Measurements from ENCODE around the gene FKBP1A.

Gene FKBP1A

GRCh38 chr20:1363522-1363921 is 29.3 kb downstream of the FKBP1A start:
- TF ChIP-seq POU6F1 (CRISPR knock-in tag; IDR thresholded peaks at IDR 0.05; ENCODE audit: borderline replicate concordance, low read depth) (no peak), ZNF70 (CRISPR knock-in tag; IDR thresholded peaks at IDR 0.05) (no peak), PPARA (CRISPR knock-in tag; IDR thresholded peaks at IDR 0.05; ENCODE audit: borderline replicate concordance) (no peak), TOX (CRISPR knock-in tag; IDR thresholded peaks at IDR 0.05; ENCODE audit: borderline replicate concordance) (no peak), ZFP3 (CRISPR knock-in tag; IDR thresholded peaks at IDR 0.05) (no peak), ARNTL (CRISPR knock-in tag; IDR thresholded peaks at IDR 0.05; ENCODE audit: borderline replicate concordance, low read depth) (no peak), ESRRG (CRISPR knock-in tag; IDR thresholded peaks at IDR 0.05) (no peak), SNAI2 (CRISPR knock-in tag; IDR thresholded peaks at IDR 0.05) (no peak), CSRNP3 (CRISPR knock-in tag; IDR thresholded peaks at IDR 0.05) (no peak), OSR1 (CRISPR knock-in tag; IDR thresholded peaks at IDR 0.05) (no peak), TSHZ2 (CRISPR knock-in tag; IDR thresholded peaks at IDR 0.05) (no peak), ZC3H10 (CRISPR knock-in tag; IDR thresholded peaks at IDR 0.05) (no peak), TCF4 (CRISPR knock-in tag; IDR thresholded peaks at IDR 0.05; ENCODE audit: borderline replicate concordance) (no peak), GLIS3 (CRISPR knock-in tag; IDR thresholded peaks at IDR 0.05) (no peak), CREB5 (CRISPR knock-in tag; IDR thresholded peaks at IDR 0.05; ENCODE audit: low read depth) (no peak), ZNF8 (CRISPR knock-in tag; IDR thresholded peaks at IDR 0.05) (no peak), ISL1 (CRISPR knock-in tag; IDR thresholded peaks at IDR 0.05) (no peak), RARB (CRISPR knock-in tag; IDR thresholded peaks at IDR 0.05) (no peak), BACH2 (CRISPR knock-in tag; IDR thresholded peaks at IDR 0.05; ENCODE audit: borderline replicate concordance) (no peak), CSDC2 (CRISPR knock-in tag; IDR thresholded peaks at IDR 0.05) (no peak)
- ATAC-seq, result peak; percentile 61

GRCh38 chr20:1362484-1362883 is 30.4 kb downstream of the FKBP1A start:
- ATAC-seq, result no peak
- TF ChIP-seq OSR1 (CRISPR knock-in tag; IDR thresholded peaks at IDR 0.05), result no peak

- ATAC-seq, result no peak
- TF ChIP-seq ZNF8 (CRISPR knock-in tag; IDR thresholded peaks at IDR 0.05) (no peak), ZNF70 (CRISPR knock-in tag; IDR thresholded peaks at IDR 0.05) (no peak), ESRRG (CRISPR knock-in tag; IDR thresholded peaks at IDR 0.05) (no peak)
Observed at GRCh38 chr20:1360094-1360846, 32.6 kb downstream of the FKBP1A start.

GRCh38 chr20:1357921-1358671 is 34.8 kb downstream of the FKBP1A start:
- ATAC-seq, result peak; percentile 65; the same call in 2 of the 3 replicates
- no peak for TF ChIP-seq SNAI2 (CRISPR knock-in tag; IDR thresholded peaks at IDR 0.05)
- no peak for TF ChIP-seq TOX (CRISPR knock-in tag; IDR thresholded peaks at IDR 0.05; ENCODE audit: borderline replicate concordance)
- no peak for TF ChIP-seq ISL1 (CRISPR knock-in tag; IDR thresholded peaks at IDR 0.05)
- no peak for TF ChIP-seq ZNF8 (CRISPR knock-in tag; IDR thresholded peaks at IDR 0.05)
- TF ChIP-seq ZFP30 (CRISPR knock-in tag; IDR thresholded peaks at IDR 0.05), result no peak
- TF ChIP-seq ZNF70 (CRISPR knock-in tag; IDR thresholded peaks at IDR 0.05), result no peak
- TF ChIP-seq OSR1 (CRISPR knock-in tag; IDR thresholded peaks at IDR 0.05), result no peak
- no peak for TF ChIP-seq BACH2 (CRISPR knock-in tag; IDR thresholded peaks at IDR 0.05; ENCODE audit: borderline replicate concordance)
